GM19035 (cell line): ENCODE results near the gene ARL14EPL.
"Not testable (repeated sequence)": the region's sequence is repeated elsewhere in the genome, so short reads cannot be mapped to it uniquely, and the experiment has no call there.

Experiments
- ATAC-seq: cut with Tn5 transposase; IDR thresholded peaks from one replicate; pipeline ENCODE4 v1.9.1; 2021; ENCODE audit not compliant: unreplicated experiment

ARL14EPL gene

GRCh38 chr5:116046261-116046660, 14.0 kb downstream of the ARL14EPL start:
- no peak for ATAC-seq

DNA sequence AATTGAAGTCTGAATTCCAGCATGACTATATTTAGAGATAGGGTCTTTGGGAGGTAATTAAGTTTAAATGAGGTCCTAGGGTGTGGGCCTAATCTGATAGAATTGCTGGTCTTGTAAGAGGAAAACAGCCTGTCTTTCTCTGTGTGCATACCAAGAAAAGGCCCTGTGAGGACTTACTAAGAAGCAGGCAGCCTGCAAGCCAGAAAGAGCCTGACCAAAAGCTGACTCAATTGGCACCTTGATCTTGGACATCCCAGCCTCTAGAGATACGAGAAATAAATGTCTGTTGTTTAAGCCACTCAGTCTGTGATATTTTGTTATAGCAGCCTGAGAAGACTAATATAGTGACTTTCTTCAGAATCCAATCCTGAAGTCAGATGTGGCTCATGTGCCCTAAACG, 14.6 kb downstream of the ARL14EPL start:
- no peak for ATAC-seq

DNA sequence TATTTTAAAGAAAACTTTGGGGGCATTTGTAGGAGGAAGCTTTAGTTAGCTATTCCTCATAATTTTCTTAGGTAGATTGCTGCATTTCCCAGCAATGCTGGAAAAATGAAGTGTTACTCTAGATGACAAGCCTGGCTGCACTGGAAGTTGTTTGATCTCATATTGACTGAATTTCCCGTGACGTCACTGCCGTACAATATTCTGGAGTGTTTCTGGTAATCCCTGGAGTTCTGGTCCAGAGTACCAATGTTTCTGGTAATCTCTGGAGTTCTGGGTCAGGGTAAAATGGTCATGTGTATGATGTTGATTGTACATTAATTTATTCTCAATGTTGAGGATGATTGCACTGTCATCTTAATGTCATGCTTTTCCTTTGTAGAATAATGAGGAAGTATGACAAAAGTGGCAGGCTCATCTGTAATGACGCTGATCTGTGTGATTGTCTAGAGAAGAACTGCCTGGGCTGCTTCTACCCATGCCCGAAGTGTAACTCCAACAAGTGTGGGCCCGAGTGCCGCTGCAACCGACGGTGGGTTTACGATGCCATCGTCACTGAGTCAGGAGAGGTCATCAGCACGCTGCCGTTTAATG, 26.2 kb downstream of the ARL14EPL start:
- no peak for ATAC-seq

DNA sequence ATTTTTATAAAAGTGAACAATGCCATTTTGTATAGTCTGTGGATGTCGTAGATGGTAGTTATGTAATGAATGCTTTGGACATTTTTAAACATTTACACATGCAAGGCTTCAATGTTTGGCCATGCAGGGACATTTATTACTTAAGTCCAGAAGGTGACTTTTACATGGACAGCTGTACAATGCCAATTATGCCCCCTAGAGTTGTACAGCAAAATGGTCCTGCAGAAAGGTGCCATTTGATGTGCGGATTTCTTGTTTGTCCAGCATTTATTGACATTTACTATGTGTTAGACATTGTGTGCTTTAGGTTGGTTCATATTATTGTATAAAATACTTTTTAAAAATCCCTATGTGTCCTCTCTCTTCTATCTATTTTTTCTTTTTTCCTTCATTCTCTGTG, 30.1 kb downstream of the ARL14EPL start:
- ATAC-seq, result no peak

DNA sequence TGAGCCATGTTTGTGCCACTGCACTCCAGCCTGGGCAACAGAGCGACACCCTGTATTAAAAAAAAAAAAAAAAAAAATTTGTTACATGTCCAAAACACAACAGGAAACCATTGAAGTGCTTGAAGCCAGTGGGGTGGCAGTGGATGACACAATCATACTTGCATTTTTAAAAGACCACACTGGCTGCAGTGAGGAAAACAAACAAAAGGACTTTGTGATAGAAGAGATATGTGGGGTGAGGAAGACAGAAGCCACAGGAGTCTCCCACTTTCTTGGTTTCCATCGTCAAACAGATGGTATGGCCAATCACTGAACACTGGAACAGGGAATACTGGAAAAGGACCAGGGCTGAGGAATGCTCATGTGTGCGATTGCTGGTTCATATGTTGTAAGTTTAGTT, 31.7 kb downstream of the ARL14EPL start:
- ATAC-seq, result no peak

- ATAC-seq, result no peak
Observed at GRCh38 chr5:116068028-116068632, 35.9 kb downstream of the ARL14EPL start.

DNA sequence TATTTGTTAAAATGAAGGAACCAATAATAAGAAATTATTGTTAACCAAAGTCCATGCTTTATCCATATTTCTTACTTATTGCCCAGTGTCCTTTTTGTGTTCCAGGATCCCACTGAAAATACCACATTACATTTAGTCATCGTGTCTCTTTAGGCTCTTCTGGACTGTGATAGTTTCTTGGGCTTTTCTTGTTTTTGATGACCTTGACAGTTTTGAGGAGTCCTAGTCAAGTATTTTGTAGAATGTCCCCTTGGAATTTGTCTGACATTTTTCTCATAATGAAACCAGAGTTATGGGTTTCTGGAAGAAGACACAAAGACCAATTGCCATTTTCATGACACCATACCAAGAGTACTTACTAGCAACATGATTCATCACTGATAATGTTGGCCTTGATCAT, 38.9 kb downstream of the ARL14EPL start:
- ATAC-seq, result no peak

DNA sequence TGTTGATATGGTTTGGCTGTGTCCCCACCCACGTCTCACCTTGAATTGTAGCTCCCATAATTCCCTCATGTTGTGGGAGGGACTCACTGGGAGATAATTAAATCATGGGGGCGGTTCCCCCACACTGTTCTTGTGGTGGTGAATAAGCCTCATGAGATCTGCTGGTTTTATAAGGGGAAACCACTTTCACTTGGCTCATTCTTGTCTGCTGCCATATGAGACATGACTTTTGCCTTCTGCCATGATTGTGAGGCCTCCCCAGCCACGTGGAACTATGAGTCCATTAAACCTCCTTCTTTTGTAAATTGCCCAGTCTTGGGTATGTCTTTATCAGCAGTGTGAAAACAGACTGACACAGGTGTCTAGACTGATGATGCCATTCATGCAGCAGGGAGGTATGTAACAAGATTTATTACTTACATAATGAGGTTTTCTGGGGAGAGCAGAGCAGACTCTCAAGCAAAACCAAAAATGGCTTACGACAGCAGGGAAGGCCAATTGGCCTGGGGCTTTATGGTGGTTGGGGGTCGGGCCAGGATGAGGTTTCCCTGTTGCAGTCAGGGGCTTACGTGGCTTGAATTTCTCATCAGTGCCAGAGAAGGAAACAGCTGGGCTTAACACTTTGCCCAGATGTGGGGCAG, 43.0 kb downstream of the ARL14EPL start:
- ATAC-seq, result no peak

DNA sequence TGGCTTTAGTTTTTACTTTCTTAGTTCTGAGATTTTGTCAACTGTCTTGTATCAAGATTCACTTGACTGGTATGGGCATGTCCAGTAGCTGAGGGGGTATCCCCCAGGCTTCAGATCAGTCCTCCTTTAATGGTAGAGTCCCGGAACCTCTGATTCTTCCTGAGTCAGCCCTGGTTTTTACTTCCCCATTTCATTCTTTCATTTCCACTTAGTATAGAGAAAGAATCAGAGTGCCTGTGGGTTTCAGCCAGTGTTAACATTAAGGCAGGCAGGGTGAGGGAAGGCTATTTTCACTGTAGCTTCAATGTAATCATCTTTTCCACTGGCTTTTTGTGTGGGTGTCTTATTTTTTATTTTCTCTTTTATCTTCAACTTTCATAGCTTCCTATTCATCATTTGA, 44.2 kb downstream of the ARL14EPL start:
- ATAC-seq, result peak; percentile 98

GRCh38 chr5:116078199-116078598, 45.9 kb downstream of the ARL14EPL start:
- ATAC-seq, result no peak

DNA sequence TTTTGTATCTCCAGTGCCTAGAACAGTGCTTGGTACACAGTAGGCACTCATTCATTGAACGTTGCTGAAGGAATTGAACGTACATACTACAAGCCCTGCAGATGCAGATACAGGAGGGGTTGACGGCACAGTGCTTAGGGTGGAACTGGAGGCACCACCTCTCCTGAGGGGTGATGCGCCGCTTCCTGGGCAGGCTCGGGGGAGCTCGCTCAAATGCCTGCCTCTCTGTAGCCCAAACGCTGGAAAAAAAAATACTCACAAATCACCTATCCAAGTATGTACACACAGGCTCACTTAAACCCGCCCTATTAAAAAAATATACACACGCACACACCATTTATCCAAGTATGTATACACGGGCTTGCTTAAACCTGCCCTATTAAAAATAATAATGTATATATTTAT, 52.0 kb downstream of the ARL14EPL start:
- ATAC-seq, result peak; percentile 45

- peak; percentile 88 for ATAC-seq
Observed at GRCh38 chr5:116084871-116085715, 52.8 kb downstream of the ARL14EPL start, which contains the start of gene COMMD10. COMMD10 (plus strand) TSS chr5:116085025.

GRCh38 chr5:116086309-116086708, 54.0 kb downstream of the ARL14EPL start:
- ATAC-seq, result not testable (repeated sequence)

- no peak for ATAC-seq
Observed at GRCh38 chr5:116088062-116088461, 55.8 kb downstream of the ARL14EPL start.

- ATAC-seq, result no peak
Observed at GRCh38 chr5:116090302-116090701, 58.0 kb downstream of the ARL14EPL start.

DNA sequence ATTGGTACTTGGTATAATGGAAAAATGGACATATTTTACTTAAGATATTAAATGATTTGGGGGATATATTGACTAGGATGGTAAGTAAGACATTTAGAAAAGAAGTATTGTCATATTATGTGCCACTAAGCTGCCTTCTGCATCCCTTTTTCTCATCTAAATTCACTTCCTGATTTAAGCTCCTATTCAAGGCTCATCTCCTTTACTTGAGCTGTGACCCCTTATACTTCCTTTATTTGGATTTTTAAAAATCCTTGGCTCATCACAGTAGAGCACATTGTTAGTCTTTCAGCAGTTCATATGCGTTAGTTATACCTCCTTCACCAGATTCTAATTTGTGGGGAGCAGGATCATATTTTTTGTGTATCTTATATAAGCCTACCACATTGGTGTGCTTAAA, 59.1 kb downstream of the ARL14EPL start:
- no peak for ATAC-seq

DNA sequence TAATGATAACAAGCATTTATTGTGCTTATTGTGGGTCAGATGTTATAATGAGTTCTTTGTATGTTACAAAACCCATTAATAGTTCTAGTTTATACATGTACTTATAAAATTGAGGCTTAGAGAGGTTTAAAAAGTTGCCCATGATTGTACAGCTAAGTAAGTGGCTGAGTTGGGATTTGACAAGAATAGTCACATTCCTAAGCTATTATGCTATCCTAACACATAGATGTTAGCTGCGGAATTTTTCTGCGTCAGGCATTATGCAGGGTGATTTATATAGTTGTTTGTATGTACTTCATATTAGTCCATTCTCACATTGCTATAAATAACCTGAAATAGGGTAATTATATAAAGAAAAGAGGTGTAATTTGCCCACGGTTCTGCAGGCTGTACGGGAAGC, 65.0 kb downstream of the ARL14EPL start:
- no peak for ATAC-seq

- no peak for ATAC-seq
Observed at GRCh38 chr5:116098998-116099397, 66.7 kb downstream of the ARL14EPL start.

- ATAC-seq, result not testable (repeated sequence)
Observed at GRCh38 chr5:116104941-116105340, 72.7 kb downstream of the ARL14EPL start.
